Stomach (tissue), 9 donors: Measurements from ENCODE around the gene RPL3. TPM values are rescaled to one million over a fixed set of nuclear protein-coding genes. Genes with fewer than 3 reads are reported as not detected.

Source experiments
- DNase-seq, 2 donors: peaks; one replicate each; pipeline versions ENCODE4 v3.0.0 to v3.0.0-alpha.2; 2013 to 2019
- H3K27ac ChIP-seq, 5 donors: fragments of 200-600 bp in 4 of 5; sonication (generic) in 4 of 5; one replicate each; pipeline ENCODE4 v1.5.1; 2013 to 2019; ENCODE audit warnings: mild to moderate bottlenecking in 1 of 5, moderate library complexity in 1 of 5
- H3K27me3 ChIP-seq, 3 donors: fragments of 200-600 bp; sonication (generic); one replicate each; pipeline ENCODE4 v1.5.1; 2017 to 2019; ENCODE audit warnings: mixed run types in 1 of 3
- H3K36me3 ChIP-seq, 4 donors: fragments of 200-600 bp; sonication (generic); 1 replicate in 3 of 4; 2 replicates in 1 of 4; pipeline ENCODE4 v1.5.1; 2016 to 2019
- H3K4me1 ChIP-seq, 4 donors: fragments of 200-600 bp; sonication (generic); one replicate each; pipeline ENCODE4 v1.5.1; 2016 to 2019
- H3K4me3 ChIP-seq, 4 donors: fragments of 200-600 bp; sonication (generic) in 3 of 4; one replicate each; pipeline ENCODE4 v1.5.1; 2016 to 2019; ENCODE audit warnings: mild to moderate bottlenecking in 1 of 4
- H3K9me3 ChIP-seq, 4 donors: fragments of 200-600 bp; sonication (generic); one replicate each; pipeline ENCODE4 v1.5.1; 2016 to 2019
- CTCF ChIP-seq, 7 experiments: fragments of 450-650 bp in 4 of 7; fragments of 200-600 bp in 3 of 7; sonication (generic) in 3 of 7; IDR thresholded peaks; one replicate each; pipeline ENCODE4 v1.5.1; 2016 to 2019; ENCODE audit warnings: antibody characterized with exemption in 7 of 7, control low read depth in 2 of 7, mild to moderate bottlenecking in 1 of 7
- EP300 ChIP-seq: sonication (generic); formaldehyde crosslinking; IDR thresholded peaks from one replicate; pipeline ENCODE4 v1.6.1; 2017; ENCODE audit warnings: antibody characterized with exemption
- POLR2A ChIP-seq, 4 donors: fragments of 450-650 bp; IDR thresholded peaks; one replicate each; pipeline ENCODE4 v1.6.1; 2016; ENCODE audit warnings: antibody characterized with exemption in 4 of 4, control low read depth in 2 of 4, mild to moderate bottlenecking in 1 of 4, moderate library complexity in 1 of 4
- POLR2AphosphoS5 ChIP-seq, 3 donors: sonication (generic); formaldehyde crosslinking; IDR thresholded peaks; one replicate each; pipeline ENCODE4 v1.6.1; 2016; ENCODE audit warnings: antibody characterized with exemption in 3 of 3
- WGBS, 5 donors: extraction: QIAGEN DNeasy Blood & Tissue Kit in 3 of 5; methylation state at CpG; one replicate each; pipeline versions ENCODE4 v1.1.5 to v1.1.7; 2013 to 2018; 5-methylcytosine and 5-hydroxymethylcytosine counted together
- intact Hi-C: fragments of 100-400 bp; cut with DNase I; formaldehyde crosslinking; loops from one replicate; pipeline ENCODE4 v1.15.1; 2023; ENCODE audit warnings: low total_unique reads
- polyA plus RNA-seq, 3 donors: library from polyadenylated mRNA; stranded (reverse); fragments of 200-250 nt; gene quantifications; one replicate each; pipeline ENCODE4 v1.2.3, GENCODE V29; 2013
- total RNA-seq, 5 donors: library from RNA; depleted of rRNA; stranded (reverse); fragments of >200 nt; gene quantifications; one replicate each; pipeline versions ENCODE4 v1.1.0 to v1.2.3, GENCODE V29; 2014 to 2016
- donor health status: healthy with polysubstance abuse.
- donor health status: Bipolar disorder and iron deficiency.
- donor health status: healthy.

RPL3 gene
- total and polyA plus RNA-seq, 8 donors = 940 to 5,267 (median 2,482) TPM

GRCh38 chr22:39308614-39309363 is 10.6 kb downstream of the RPL3 start:
- H3K4me3 ChIP-seq = no peak overlapping the region
- DNase-seq = peak in 1 of 2 donors; percentile 59
- peaks cover 0 to 56% (median 28%) of the 10 kb centered on the region in 4 donors for H3K4me1 ChIP-seq
- intact Hi-C loops = no loop called here
- WGBS, 5 donors = 30 to 53% (median 40%) methylated on average over 15 to 24 of the region's 24 CpGs
- H3K27me3 ChIP-seq = no peaks in the 10 kb centered on the region
- TF ChIP-seq POLR2A (IDR thresholded peaks at IDR 0.05) = no peak
- TF ChIP-seq POLR2AphosphoS5 (IDR thresholded peaks at IDR 0.05) = peak in 2 of 3 donors; percentile 28 to 78
- TF ChIP-seq EP300 = no peak
- TF ChIP-seq CTCF (IDR thresholded peaks at IDR 0.05) = no peak
- H3K9me3 ChIP-seq = no peaks in the 10 kb centered on the region
- H3K27ac ChIP-seq = peak overlapping the region; percentile 15 to 76 (median 71)
- H3K36me3 ChIP-seq = peaks cover 24 to 26% (median 25%) of the 10 kb centered on the region in 4 donors

- intact Hi-C loops = no loop called here
- DNase-seq = peak in 1 of 2 donors; percentile 51
- Histone ChIP-seq H3K27me3 (no peaks in the 10 kb centered on the region), H3K4me3 (no peak overlapping the region), H3K36me3 (peaks cover 4 to 5% (median 4%) of the 10 kb centered on the region in 4 donors), H3K9me3 (no peaks in the 10 kb centered on the region), H3K4me1 (peaks cover 0 to 37% (median 18%) of the 10 kb centered on the region in 4 donors), H3K27ac (no peak overlapping the region)
- 71 to 94% (median 73%) methylated on average over 5 to 14 of the region's 14 CpGs for WGBS, 5 donors
- TF ChIP-seq POLR2AphosphoS5 (IDR thresholded peaks at IDR 0.05) = no peak
- peak in 2 of 7 experiments; percentile 14 to 27 for TF ChIP-seq CTCF (IDR thresholded peaks at IDR 0.05)
These were observed 12.7 kb downstream of the RPL3 start for GRCh38 chr22:39306456-39307361.

GRCh38 chr22:39303892-39304671 is 15.3 kb downstream of the RPL3 start:
- no peaks in the 10 kb centered on the region for H3K27me3 ChIP-seq
- no peak for DNase-seq
- no peaks in the 10 kb centered on the region for H3K36me3 ChIP-seq
- intact Hi-C loops = no loop called here
- 86 to 90% (median 89%) methylated on average over 16 of the region's 16 CpGs for WGBS, 5 donors
- H3K9me3 ChIP-seq = no peaks in the 10 kb centered on the region
- H3K27ac ChIP-seq = no peak overlapping the region
- peaks cover 9 to 29% (median 20%) of the 10 kb centered on the region in 4 donors for H3K4me1 ChIP-seq
- no peak for TF ChIP-seq CTCF (IDR thresholded peaks at IDR 0.05)
- no peak for TF ChIP-seq POLR2A (IDR thresholded peaks at IDR 0.05)
- TF ChIP-seq EP300 = no peak
- TF ChIP-seq POLR2AphosphoS5 (IDR thresholded peaks at IDR 0.05) = no peak
- H3K4me3 ChIP-seq = no peak overlapping the region

GRCh38 chr22:39303358-39303757 is 16.1 kb downstream of the RPL3 start:
- Histone ChIP-seq H3K9me3 (no peaks in the 10 kb centered on the region), H3K4me1 (peaks cover 9 to 27% (median 19%) of the 10 kb centered on the region in 4 donors), H3K27me3 (no peaks in the 10 kb centered on the region), H3K36me3 (no peaks in the 10 kb centered on the region), H3K27ac (no peak overlapping the region), H3K4me3 (no peak overlapping the region)
- WGBS, 5 donors = 86 to 92% (median 92%) methylated on average over 11 of the region's 11 CpGs
- no peak for DNase-seq
- TF ChIP-seq POLR2AphosphoS5 (IDR thresholded peaks at IDR 0.05) (no peak), CTCF (IDR thresholded peaks at IDR 0.05) (no peak), POLR2A (IDR thresholded peaks at IDR 0.05) (no peak), EP300 (no peak)
- intact Hi-C loops = no loop called here
